DND-41 (cell line): ENCODE measurements around the gene TRIM14.

ENCODE experiments used
- ATAC-seq: fragments of 200-7000 bp; cut with Tn5 transposase; 3 replicates; pipeline ENCODE4 v1.9.1; 2021; ENCODE audit warnings: low read depth; ENCODE audit not compliant: insufficient read depth
- DNase-seq: peaks from one replicate; pipeline ENCODE4 v3.0.0-alpha.2; 2020
- H2AFZ ChIP-seq: 2 replicates; pipeline ENCODE4 v1.6.0; 2012; ENCODE audit warnings: low read depth, low read length
- H3K27ac ChIP-seq: 2 replicates; pipeline ENCODE4 v1.5.1; 2012; ENCODE audit warnings: low read length, inconsistent platforms
- H3K27me3 ChIP-seq: fragments of 200-600 bp; sonication (generic); 2 replicates; pipeline ENCODE4 v1.6.0; 2012; ENCODE audit warnings: low read length, mild to moderate bottlenecking, inconsistent platforms; ENCODE audit not compliant: insufficient read depth, poor library complexity
- H3K36me3 ChIP-seq: 2 replicates; pipeline ENCODE4 v1.5.1; 2012; ENCODE audit warnings: low read length, inconsistent platforms; ENCODE audit not compliant: insufficient read depth
- H3K4me1 ChIP-seq: 2 replicates; pipeline ENCODE4 v1.5.1; 2012; ENCODE audit warnings: mild to moderate bottlenecking, low read length; ENCODE audit not compliant: insufficient read depth
- H3K4me2 ChIP-seq: 2 replicates; pipeline ENCODE4 v1.6.0; 2012; ENCODE audit warnings: mild to moderate bottlenecking, moderate library complexity, low read length, inconsistent platforms; ENCODE audit not compliant: insufficient read depth
- H3K4me3 ChIP-seq, 2 experiments: fragments of 200-600 bp in 1 of 2; shearing (Covaris generic) in 1 of 2; 2 replicates each; pipeline ENCODE4 v1.5.1; 2012 to 2016; ENCODE audit warnings: inconsistent platforms in 2 of 2, low read length in 2 of 2, mild to moderate bottlenecking in 2 of 2, low read depth in 1 of 2, moderate library complexity in 1 of 2
- H3K79me2 ChIP-seq: 2 replicates; pipeline ENCODE4 v1.6.0; 2012; ENCODE audit warnings: low read length, inconsistent platforms; ENCODE audit not compliant: insufficient read depth
- H3K9ac ChIP-seq: 2 replicates; pipeline ENCODE4 v1.6.0; 2012; ENCODE audit warnings: low read depth, mild to moderate bottlenecking, inconsistent platforms, low read length, moderate library complexity
- H3K9me3 ChIP-seq: 2 replicates; pipeline ENCODE4 v1.5.1; 2012; ENCODE audit warnings: low read length, moderate library complexity, mild to moderate bottlenecking, inconsistent platforms; ENCODE audit not compliant: insufficient read depth, severe bottlenecking
- H4K20me1 ChIP-seq: 2 replicates; pipeline ENCODE4 v1.6.0; 2012; ENCODE audit warnings: low read length; ENCODE audit not compliant: insufficient read depth
- CTCF ChIP-seq: IDR thresholded peaks from 2 replicates; pipeline ENCODE4 v1.5.1; 2012; ENCODE audit warnings: borderline replicate concordance, low read length, moderate library complexity, mild to moderate bottlenecking; ENCODE audit not compliant: poor library complexity, severe bottlenecking; ENCODE audit errors: extremely low read depth
- EZH2 ChIP-seq: IDR thresholded peaks from 3 replicates; pipeline ENCODE4 v1.6.1; 2012; ENCODE audit warnings: borderline replicate concordance, low read depth, mild to moderate bottlenecking, moderate library complexity, low read length, inconsistent platforms; ENCODE audit not compliant: severe bottlenecking

The TRIM14 gene

DNA sequence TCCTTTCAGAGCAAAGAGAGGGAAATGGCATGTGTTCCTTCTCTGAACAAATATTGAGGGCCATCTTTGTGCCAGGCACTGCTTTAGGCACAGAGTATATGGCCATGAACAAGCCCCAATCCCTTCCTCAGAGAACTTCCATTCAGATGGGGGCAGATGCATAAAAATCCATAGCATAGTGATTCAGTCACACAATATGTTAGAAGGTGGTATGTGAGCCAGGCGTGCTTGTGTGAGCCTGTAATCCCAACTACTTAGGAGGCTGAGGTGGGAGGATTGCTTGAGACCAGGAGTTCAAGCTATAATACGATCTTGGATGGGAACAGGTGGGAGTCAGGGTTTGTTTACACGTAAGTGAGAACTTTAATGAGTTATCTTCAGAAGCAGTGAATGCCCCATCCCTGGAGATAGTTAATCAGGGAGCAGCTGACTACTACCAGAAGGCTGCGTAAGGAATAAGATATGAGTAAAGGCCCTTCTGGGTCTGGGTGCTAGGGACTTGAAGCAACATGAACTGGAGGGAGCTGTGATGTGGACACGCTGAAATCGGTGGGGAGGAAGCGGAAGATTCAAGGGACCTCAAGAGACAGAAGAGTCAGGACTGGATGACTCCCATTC lies 35.3 kb downstream of the TRIM14 start:
- TF ChIP-seq EZH2 = no peak
- no peak for TF ChIP-seq CTCF

GRCh38 chr9:98083061-98083501 lies 35.9 kb downstream of the TRIM14 start:
- no peak overlapping the region for H3K4me3 ChIP-seq
- no peaks in the 10 kb centered on the region for H3K27me3 ChIP-seq
- ATAC-seq (no peak), DNase-seq (no peak)
- H3K36me3 ChIP-seq = peaks cover 82% of the 10 kb centered on the region
- no peaks in the 10 kb centered on the region for H3K9me3 ChIP-seq
- no peak overlapping the region; the same call in 1 of the 2 replicates for H3K27ac ChIP-seq
- no peaks in the 10 kb centered on the region for H3K4me1 ChIP-seq
- no peak overlapping the region for H2AFZ ChIP-seq
- H4K20me1 ChIP-seq = no peaks in the 10 kb centered on the region
- H3K4me2 ChIP-seq = no peak overlapping the region
- TF ChIP-seq EZH2 (no peak), CTCF (no peak)
- H3K9ac ChIP-seq = no peak overlapping the region
- H3K79me2 ChIP-seq = no peaks in the 10 kb centered on the region

More for the DNA sequence above, 35.3 kb downstream of the TRIM14 start:
- Histone ChIP-seq H3K79me2 (no peaks in the 10 kb centered on the region), H3K4me1 (no peaks in the 10 kb centered on the region), H3K9ac (no peak overlapping the region), H3K4me2 (no peak overlapping the region), H2AFZ (no peak overlapping the region), H3K36me3 (peaks cover 79% of the 10 kb centered on the region), H3K27me3 (no peaks in the 10 kb centered on the region), H4K20me1 (no peaks in the 10 kb centered on the region), H3K4me3 (no peak overlapping the region), H3K27ac (no peak overlapping the region), H3K9me3 (no peaks in the 10 kb centered on the region)
- DNase-seq (no peak), ATAC-seq (no peak)

- peaks cover 74% of the 10 kb centered on the region for H3K36me3 ChIP-seq
- H2AFZ ChIP-seq = no peak overlapping the region
- no peak overlapping the region for H3K4me3 ChIP-seq
- H3K4me2 ChIP-seq = no peak overlapping the region
- H3K27ac ChIP-seq = peak overlapping the region; percentile 27; the same call in 1 of the 2 replicates
- H3K27me3 ChIP-seq = no peaks in the 10 kb centered on the region
- H3K9ac ChIP-seq = no peak overlapping the region
- no peak for TF ChIP-seq CTCF
- TF ChIP-seq EZH2 = no peak
- DNase-seq = no peak
- H3K9me3 ChIP-seq = no peaks in the 10 kb centered on the region
- no peak for ATAC-seq
- no peaks in the 10 kb centered on the region for H3K79me2 ChIP-seq
- H3K4me1 ChIP-seq = no peaks in the 10 kb centered on the region
- no peaks in the 10 kb centered on the region for H4K20me1 ChIP-seq
Observed at GRCh38 chr9:98081477-98082219, 37.4 kb downstream of the TRIM14 start.
